ENCODE measurements around the gene ANKHD1.
"Not testable (repeated sequence)": the region's sequence is repeated elsewhere in the genome, so short reads cannot be mapped to it uniquely, and the experiment has no call there.

ANKHD1 gene

DNA sequence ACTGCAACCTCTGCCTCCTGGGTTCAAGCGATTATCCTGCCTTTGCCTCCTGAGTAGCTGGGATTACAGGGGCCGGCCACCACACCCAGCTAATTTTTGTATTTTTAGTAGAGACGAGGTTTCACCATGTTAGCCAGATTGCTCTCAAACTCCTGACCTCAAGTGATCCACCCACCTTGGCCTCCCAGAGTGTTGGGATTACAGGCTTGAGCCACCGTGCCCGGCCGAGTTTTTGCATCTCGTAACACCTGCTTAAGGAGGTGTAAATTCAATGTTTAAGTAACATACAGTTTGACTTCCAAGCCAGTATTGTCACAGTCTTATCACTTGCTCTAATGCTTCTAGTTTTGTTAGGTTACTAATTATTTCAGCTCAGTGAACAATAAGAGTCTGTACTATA lies 19.7 kb downstream of the ANKHD1 start:
- DNase-seq (ENCODE audit: low spot score) = not testable (repeated sequence)

DNA sequence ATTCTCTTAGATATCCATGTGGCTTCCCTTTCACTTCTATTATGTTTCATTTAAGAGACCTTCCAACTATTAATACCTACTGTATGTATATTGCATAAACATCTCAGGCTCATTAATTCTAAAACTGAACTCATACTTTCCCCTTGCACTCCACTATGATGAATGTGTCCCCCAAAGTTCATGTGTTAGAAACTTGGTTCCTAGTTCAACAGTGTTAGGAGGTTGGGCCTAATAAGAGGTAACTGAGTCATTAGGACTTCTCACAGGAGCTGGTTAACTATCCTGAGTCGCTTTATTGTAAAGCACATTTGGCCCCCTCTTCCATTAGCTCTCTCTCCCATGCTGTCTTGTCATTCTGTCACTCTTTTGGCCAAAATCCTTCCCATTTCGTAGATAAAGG lies 22.0 kb downstream of the ANKHD1 start:
- DNase-seq (ENCODE audit: low spot score) = no peak

DNA sequence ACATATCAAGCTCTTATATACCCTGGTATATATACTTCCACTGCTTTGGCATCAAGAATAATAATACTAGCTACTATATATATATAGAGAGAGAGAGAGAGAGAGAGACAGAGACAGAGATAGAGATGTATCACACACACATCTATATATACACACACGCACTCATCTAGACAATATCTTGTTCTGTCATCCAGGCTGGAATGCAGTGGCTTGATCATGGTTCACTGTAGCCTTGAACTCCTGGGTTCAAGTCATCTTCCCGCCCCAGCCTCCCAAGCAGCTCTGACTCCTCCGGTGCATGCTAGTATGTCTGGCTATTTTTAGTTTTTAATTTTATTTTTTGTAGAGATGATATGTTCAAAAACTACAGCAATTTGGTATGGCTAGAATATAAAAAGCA lies 22.5 kb downstream of the ANKHD1 start:
- DNase-seq (ENCODE audit: low spot score) = no peak

DNA sequence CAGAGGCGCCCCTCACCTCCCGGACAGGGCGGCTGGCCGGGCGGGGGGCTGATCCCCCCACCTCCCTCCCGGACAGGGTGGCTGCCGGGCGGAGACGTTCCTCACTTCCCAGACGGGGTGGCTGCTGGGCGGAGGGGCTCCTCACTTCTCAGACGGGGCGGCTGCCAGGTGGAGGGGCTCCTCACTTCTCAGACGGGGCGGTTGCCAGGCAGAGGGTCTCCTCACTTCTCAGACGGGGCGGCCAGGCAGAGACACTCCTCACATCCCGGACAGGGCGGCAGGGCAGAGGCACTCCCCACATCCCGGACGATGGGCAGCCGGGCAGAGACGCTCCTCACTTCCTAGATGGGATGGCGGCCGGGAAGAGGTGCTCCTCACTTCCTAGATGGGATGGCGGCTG lies 26.1 kb downstream of the ANKHD1 start:
- DNase-seq (ENCODE audit: low spot score) = not testable (repeated sequence)

DNA sequence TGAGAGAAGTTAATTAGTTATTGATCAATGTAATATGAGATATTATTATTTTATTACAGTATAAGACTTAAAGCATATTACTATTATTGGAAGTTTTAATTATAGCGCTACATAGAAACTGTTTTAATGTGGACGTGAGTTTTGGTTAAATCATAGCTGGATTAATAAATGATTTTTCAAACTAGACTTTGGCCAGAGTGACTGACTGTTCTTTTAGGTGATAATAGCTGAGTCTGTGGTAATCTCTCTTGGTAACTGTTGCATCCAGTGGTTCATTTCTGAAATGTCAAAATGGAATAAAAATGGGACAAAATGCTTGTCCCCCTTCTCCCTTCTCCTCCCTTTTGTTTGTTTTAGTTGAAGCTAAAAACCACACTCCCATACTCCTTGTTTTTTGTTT lies 28.1 kb downstream of the ANKHD1 start:
- DNase-seq (ENCODE audit: low spot score) = no peak

DNA sequence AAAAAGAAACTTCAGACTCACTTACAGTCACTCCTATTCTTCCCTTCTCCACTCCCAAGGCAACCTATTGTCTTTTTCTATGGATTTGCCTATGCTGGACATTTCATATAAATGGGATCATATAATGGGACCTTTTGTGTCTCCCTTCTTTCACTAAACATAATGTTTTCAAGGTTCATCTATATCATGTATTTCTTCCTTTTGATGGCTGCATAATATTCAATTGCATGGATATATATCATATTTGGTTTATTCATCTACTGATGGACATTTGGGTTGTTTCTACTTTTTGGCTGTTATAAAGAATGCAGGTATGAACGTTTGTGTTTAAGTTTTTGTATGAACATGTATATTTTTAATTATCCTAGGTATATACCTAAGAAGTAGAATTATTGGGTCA lies 30.6 kb downstream of the ANKHD1 start:
- no peak for DNase-seq (ENCODE audit: low spot score)

DNA sequence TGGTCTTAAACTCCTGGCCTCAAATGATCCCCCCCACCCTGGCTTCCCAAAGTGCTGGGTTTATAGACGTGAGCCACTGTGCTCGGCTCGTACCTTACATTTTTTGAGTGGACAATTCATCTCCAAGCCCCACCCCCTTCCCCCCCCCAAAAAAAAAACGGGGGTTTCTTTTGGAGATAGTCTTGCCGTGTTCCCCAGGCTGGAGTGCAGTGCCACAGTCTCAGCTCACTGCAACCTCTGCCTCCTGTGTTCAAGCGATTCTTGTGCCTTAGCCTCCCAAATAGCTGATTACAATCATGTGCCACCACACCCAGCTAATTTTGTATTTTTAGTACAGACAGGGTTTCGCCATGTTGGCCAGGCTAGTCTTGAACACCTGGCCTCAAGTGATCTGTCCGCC lies 31.3 kb downstream of the ANKHD1 start:
- no peak for DNase-seq (ENCODE audit: low spot score)

DNA sequence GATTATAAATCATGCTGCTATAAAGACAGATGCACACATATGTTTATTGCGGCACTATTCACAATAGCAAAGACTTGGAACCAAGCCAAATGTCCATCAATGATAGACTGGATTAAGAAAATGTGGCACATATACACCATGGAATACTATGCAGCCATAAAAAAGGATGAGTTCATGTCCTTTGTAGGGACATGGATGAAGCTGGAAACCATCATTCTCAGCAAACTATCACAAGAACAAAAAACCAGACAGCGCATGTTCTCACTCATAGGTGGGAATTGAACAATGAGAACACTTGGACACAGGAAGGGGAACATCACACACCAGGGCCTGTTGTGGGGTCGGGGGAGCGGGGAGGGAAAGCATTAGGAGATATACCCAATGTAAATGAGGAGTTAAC lies 55.7 kb downstream of the ANKHD1 start:
- DNase-seq (ENCODE audit: low spot score) = not testable (repeated sequence)

DNA sequence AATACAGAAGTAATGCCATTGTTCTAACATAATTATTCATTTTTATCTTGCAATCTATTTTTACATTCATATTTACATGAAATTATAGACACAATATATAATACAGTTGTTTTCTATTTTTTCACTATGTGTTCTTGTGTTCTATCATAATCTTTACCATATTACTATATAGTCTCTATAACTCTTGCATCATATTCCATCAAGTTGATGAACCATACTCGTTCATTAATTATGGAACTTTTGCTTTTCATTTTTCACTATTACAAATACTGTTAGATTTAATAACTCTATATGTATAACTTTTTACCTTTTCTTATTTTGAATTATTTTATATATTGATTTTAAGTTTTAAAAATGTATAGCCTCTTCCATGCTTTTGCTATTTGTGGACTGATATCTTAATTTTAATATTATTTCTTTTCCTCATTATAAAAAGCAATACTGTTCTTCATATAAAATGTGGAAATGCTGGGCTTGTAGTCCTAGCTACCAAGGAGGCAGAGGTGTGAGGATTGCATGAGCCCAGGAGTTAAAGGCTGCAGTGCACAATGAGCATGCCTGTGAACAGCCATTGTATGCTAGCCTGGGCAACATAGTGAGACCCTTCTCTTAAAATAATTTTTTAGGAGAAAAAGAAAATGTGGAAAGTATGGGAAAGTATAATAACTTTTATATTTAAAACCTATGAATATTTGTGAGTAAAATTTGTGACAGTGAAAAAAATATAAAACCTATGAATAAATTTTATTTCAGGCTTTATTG lies 65.5 kb downstream of the ANKHD1 start:
- no peak for DNase-seq (ENCODE audit: low spot score)

DNA sequence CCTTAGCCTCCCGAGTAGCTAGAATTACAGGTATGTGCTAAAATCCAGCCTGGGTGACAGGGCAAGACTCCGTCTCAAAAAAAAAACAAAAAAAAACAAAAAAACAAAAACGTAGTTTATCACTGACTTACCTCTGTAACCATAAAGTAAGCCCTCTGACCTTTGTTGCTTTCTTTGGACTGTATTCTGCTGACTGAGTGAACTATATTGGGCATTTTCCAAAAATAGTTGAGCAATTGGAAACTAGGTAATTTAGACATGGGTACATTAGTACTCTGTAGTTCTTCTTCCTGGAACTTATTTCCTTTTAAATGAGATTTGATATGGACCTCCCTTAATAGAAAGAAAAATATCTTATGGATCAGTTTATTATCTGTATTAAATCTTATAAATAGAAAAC lies 66.6 kb downstream of the ANKHD1 start:
- no peak for DNase-seq (ENCODE audit: low spot score)

DNA sequence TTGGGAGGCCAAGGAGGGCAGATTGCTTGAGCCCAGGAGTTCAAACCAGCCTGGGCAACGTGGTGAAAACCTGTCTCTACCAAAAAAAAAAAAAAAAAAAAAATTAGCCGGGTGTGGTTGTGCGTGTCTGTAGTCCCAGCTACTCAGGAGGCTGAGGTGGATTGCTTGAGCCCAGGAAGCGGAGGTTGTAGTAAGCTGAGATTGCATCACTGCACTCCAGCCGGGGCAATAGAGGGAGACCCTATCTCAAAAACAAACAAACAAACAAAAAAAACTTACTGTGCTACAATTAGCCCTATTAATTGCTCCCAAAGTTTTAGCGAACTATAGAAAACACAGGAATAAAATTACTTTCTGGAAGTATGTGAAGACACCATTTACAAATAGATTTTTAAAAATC lies 67.6 kb downstream of the ANKHD1 start:
- DNase-seq (ENCODE audit: low spot score) = no peak

DNA sequence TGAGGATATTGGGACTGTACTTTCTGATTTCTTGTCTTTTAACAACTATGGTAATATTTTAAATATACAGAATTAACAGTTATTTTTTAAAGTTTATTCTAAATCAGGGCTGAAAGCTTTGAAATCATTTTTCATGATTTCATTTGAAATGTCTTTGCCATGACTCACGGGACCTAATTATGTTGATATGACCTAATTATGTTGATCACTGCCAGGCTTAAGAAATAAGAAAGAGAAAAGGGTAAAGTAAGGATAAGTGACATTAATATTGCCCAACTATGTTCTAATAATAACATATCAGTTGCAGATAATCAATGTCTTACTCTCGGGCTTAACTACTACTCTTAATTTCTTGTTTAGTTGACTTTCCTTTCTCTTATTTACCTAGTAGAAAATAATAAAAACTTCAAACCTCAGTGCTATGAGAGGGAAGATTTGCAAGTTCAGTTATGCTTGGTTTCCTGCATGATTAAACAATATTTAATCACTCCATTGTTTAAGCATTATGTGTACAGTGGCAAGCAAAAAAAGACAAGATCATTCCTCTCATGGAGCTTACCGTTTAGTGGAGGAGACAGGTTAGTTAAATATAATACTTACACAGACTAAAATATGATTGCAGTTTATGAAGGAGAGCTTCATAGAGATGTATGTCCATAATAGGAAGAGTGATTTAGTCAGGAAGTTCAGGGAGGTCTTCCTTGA lies 78.8 kb downstream of the ANKHD1 start:
- DNase-seq (ENCODE audit: low spot score) = peak; percentile 7

DNA sequence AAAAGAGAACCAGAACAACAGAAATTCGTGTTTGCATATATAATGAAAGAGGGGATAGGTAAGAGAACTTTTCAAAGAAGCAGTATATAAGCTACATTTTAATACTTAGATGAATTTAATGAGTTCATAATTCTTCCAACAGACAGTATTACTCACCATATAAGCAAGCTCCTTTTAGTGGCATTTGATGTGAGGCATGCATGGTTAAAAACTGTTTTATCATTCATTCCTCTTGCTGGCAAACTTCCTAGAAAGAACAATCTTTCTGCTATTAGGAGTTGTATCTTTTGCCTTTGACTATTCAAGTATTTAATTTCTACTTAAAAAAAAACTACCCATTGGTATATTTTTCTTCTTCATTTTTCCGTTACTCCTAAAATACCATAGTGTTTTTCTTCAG lies 80.1 kb downstream of the ANKHD1 start:
- peak; percentile 23 for DNase-seq (ENCODE audit: low spot score)

DNA sequence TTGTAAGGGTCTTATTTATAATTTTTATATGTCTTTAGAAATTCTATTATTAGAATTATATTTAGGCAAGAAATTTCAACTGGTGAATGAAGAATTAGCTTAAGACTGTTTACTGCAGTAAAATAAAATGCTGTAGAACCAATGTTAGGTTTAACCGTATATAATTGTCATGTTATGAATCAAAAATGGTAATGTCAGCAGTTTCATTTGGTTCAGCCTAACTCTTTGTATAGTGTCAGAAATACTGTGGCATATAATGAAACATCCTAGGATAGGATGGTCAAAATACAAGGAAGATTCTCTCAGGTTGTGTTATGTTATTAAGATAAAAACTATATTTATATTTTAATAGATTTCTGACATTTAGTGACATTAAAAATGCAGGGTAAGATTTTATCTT lies 81.4 kb downstream of the ANKHD1 start:
- DNase-seq (ENCODE audit: low spot score) = no peak

DNA sequence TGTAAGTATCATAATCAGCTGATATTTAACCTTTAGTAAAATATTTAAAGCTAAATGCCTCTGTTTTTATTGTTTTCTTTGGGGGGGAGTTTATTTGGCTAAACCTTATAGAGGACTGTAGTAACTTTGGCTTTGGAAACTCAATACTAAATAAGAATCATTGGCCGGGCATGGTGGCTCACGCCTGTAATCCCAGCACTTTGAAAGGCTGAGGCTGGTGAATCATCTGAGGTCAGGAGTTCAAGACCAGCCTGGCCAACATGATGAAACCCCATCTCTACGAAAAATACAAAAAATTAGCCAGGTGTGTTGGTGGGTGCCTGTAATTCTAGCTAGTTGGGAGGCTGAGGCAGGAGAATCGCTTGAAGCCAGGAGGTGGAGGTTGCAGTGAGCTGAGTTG lies 86.5 kb downstream of the ANKHD1 start:
- DNase-seq (ENCODE audit: low spot score) = not testable (repeated sequence)

DNA sequence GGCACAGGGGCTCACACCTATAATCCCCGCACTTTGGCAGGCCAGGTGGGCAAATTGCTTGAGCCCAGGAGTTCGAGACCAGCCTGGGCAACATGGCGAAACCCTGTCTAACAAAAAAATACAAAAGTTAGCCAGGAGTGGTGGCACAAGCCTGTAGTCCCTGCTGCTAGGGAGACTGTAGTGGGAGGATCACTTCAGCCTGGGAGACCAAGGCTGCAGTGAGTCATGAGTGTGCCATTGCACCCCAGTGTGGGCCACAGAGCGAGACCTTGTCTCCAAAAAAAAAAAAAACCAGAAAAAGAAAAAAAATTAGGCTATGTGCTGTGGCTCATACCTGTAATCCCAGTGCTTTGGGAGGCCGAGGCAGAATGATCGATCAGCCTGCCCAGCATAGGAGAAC lies 87.3 kb downstream of the ANKHD1 start:
- DNase-seq (ENCODE audit: low spot score) = no peak

DNA sequence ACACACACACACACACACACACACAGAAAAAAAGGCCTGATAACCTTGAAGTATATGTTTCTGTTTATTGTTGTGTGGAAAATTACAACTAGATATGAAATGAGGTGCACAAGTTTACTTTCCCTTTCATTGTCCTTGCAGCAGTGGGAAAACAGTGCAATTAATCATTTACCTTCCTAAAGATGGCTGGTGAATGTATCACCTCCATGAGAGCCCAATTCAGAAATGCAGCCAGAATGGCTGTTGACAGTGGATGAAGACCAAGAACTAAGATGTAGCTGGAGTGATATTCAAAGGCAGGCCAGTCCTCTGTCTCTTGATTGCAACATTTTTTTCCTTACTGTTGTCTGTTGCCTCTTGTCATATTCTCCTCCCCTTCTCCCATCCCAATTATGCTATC lies 96.3 kb downstream of the ANKHD1 start:
- no peak for DNase-seq (ENCODE audit: low spot score)

DNA sequence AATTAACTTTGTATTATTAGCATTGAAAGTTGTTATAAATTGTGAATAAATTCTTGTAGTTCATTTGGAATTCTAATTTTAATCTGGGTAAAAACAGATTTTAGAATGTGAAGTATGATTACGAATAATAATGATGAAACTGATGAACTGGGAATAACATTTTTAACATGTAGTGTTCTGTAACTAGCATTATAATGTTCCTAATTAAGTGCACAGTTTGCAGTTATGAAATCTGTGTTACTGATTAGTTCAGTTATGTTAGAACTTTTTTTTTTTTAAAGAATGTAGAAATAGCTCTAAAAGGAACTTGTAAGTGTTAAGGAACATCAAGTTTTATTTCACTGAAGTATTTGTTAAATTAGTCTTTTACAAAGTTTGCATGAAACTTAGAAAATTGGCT lies 97.0 kb downstream of the ANKHD1 start:
- DNase-seq (ENCODE audit: low spot score) = no peak

DNA sequence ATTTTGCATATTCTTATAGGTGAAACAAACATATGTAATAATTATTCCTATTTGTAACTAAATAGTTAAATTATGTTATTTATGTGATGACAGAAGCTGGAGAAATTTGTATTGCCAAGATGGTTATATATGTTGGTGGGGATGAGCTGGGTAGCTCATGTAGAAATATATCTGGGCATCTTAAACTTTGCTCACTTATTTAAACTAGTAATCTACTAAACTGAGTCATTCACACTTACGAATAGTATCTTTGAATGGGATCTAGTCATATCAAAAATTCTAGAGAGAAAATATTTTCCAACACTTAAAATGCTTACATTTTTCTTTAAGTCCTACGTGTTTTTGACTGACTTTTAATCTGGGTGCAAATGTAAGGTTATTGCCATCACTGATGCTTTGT lies 101.2 kb downstream of the ANKHD1 start:
- DNase-seq (ENCODE audit: low spot score) = no peak

DNA sequence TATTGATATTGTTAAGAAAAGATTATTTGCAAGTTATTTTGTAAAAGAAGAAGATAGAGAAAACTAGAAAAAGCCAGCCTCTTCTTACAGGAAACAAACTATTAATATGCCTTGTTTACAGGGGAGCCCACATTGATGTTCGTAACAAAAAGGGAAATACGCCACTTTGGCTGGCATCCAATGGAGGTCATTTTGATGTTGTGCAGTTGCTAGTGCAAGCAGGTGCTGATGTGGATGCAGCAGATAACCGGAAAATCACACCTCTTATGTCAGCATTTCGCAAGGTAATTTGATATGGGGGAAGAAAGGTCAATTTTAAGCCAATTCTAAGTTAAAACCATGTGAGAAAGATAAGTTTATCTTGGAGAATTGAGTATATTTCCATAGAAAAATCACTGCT lies 108.3 kb downstream of the ANKHD1 start:
- DNase-seq (ENCODE audit: low spot score) = no peak

DNA sequence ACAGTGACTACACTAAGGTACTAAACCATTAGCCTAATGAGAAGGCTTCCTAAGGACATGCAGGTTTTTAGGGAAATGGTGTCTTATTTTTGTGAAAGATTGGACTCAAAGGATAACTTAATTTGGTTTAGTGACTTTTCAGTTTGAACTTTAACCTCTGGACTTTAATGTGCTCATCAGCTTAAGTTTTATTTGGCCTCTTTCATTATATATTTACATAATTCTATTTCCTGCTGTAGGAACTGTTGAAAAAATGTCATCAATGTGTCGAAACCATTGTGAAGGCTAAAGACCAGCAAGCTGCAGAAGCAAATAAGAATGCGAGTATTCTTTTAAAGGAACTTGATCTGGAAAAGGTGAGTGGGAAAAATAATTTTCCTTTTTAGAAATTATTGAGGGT lies 111.5 kb downstream of the ANKHD1 start:
- no peak for DNase-seq (ENCODE audit: low spot score)

DNA sequence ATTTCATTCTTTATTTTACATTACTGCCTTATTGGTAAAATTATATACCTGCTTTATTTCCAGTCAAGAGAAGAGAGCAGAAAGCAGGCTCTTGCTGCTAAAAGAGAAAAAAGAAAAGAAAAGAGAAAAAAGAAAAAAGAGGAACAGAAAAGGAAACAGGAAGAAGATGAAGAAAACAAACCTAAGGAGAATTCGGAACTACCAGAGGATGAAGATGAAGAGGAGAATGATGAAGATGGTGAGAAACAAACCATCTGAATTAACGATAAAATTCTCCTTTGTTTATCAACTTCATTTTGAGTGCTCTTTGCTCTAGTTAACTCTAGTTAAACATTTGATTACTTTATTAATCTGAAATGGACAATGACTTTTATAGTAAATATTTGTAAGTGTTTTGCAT lies 122.4 kb downstream of the ANKHD1 start:
- no peak for DNase-seq (ENCODE audit: low spot score)

DNA sequence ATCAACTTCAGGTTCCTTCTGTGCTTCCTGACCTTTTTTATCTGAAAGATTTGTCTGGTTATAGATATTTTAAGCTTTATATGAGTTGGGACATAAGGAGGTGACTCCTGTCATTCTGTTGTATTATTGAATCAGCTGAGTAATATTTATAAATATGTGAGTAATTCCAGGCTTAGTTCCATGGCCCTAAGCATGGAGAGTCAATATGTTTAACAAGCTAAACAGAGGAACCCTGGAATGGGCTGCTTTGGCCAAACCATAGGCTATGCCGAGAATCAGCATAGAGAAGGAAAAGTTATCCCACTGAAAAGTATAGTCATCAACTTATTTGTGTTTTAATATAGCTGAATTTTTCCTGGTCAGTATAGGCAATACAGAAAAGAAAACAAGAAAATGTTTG lies 138.6 kb downstream of the ANKHD1 start:
- DNase-seq (ENCODE audit: low spot score) = no peak

DNA sequence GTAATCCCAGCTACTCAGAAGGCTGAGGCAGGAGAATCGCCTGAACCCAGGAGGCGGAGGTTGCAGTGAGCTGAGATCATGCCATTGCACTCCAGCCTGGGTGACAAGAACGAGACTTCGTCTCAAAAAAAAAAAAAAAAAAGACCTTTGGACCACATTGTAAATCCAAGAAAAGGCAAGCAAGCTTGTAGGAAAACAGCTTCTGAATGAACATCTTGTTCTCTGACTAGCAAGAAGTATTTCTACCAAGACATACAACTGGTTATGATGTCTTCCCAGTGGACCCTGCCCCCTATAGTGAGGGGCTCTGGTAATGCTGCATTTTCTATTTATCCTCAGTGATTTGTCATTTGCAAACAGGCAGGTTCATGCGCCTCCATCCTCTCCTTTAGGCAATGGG lies 141.3 kb downstream of the ANKHD1 start:
- no peak for DNase-seq (ENCODE audit: low spot score)

Measured in AG20443 (cell line).